CD4-positive, alpha-beta memory T cell (primary cell): ENCODE results near the gene VPS37C. TPM values are rescaled to one million over a fixed set of nuclear protein-coding genes. Genes with fewer than 3 reads are reported as not detected.

Experiments
- CTCF ChIA-PET: fragments of 350-600 bp; sonication (Branson Sonifier 250); formaldehyde crosslinking; loops from one replicate; lab custom pipeline; 2021; ENCODE audit warnings: inconsistent platforms; ENCODE audit not compliant: partially characterized antibody; lab: Charles Lee
- POLR2A ChIA-PET: fragments of 350-600 bp; sonication (Branson Sonifier 250); formaldehyde crosslinking; loops from one replicate; lab custom pipeline; 2021; ENCODE audit not compliant: partially characterized antibody; lab: Charles Lee
- DNase-seq, 5 donors: peaks; one replicate each; pipeline versions ENCODE4 v3.0.0 to v3.0.0-alpha.2; 2020 to 2022; ENCODE audit warnings: mixed read lengths in 1 of 5
- H3K27ac ChIP-seq: one replicate; pipeline ENCODE4 v1.7.0; 2013; ENCODE audit warnings: low read depth, low read length
- H3K27me3 ChIP-seq: 2 replicates; pipeline ENCODE4 v1.7.0; 2013; ENCODE audit warnings: mild to moderate bottlenecking, low read length, moderate library complexity; ENCODE audit not compliant: insufficient read depth
- H3K36me3 ChIP-seq: 2 replicates; pipeline ENCODE4 v1.7.0; 2013; ENCODE audit warnings: mild to moderate bottlenecking, low read length, moderate library complexity; ENCODE audit not compliant: insufficient read depth
- H3K4me1 ChIP-seq: 2 replicates; pipeline ENCODE4 v1.7.0; 2013; ENCODE audit warnings: mild to moderate bottlenecking, low read length, moderate library complexity; ENCODE audit not compliant: insufficient read depth
- H3K4me3 ChIP-seq, 2 donors: one replicate each; pipeline ENCODE4 v1.7.0; 2013; ENCODE audit warnings: low read length in 2 of 2, mild to moderate bottlenecking in 1 of 2
- H3K9me3 ChIP-seq, 2 donors: one replicate each; pipeline ENCODE4 v1.7.0; 2013; ENCODE audit warnings: low read length in 2 of 2, control low read depth in 1 of 2; ENCODE audit not compliant: control insufficient read depth in 1 of 2
- H3K27ac Mint-ChIP-seq, 7 donors: one replicate each; pipeline ENCODE4 v1.8.0; 2020 to 2021; ENCODE audit warnings: mixed read lengths in 7 of 7, mild to moderate bottlenecking in 6 of 7, inconsistent platforms in 3 of 7, moderate library complexity in 3 of 7
- H3K27me3 Mint-ChIP-seq, 2 donors: one replicate each; pipeline ENCODE4 v1.8.0; 2020 to 2021; ENCODE audit warnings: mixed read lengths in 2 of 2
- H3K36me3 Mint-ChIP-seq, 2 donors: one replicate each; pipeline ENCODE4 v1.8.0; 2020 to 2021; ENCODE audit warnings: mixed read lengths in 2 of 2, inconsistent platforms in 1 of 2, mild to moderate bottlenecking in 1 of 2
- H3K4me1 Mint-ChIP-seq, 4 donors: one replicate each; pipeline ENCODE4 v1.8.0; 2020 to 2021; ENCODE audit warnings: mixed read lengths in 4 of 4, mild to moderate bottlenecking in 1 of 4
- H3K4me3 Mint-ChIP-seq, 8 donors: one replicate each; pipeline ENCODE4 v1.8.0; 2020 to 2021; ENCODE audit warnings: mixed read lengths in 8 of 8, mild to moderate bottlenecking in 7 of 8, moderate library complexity in 6 of 8, inconsistent platforms in 3 of 8
- H3K9me3 Mint-ChIP-seq, 8 donors: one replicate each; pipeline ENCODE4 v1.8.0; 2020 to 2021; ENCODE audit warnings: mixed read lengths in 8 of 8, mild to moderate bottlenecking in 5 of 8, inconsistent platforms in 3 of 8, moderate library complexity in 1 of 8
- intact Hi-C: fragments of 100-400 bp; cut with micrococcal nuclease; formaldehyde crosslinking; loops from one replicate; pipeline ENCODE4 v1.15.1; 2023
- polyA plus RNA-seq, 2 donors: library from polyadenylated mRNA; unstranded; fragments of 300-500 nt; fragmentation: Illumina TruSeq; gene quantifications; one replicate each; pipeline ENCODE4 v1.2.3, GENCODE V29; 2021
- total RNA-seq, 2 experiments: library from RNA; stranded (reverse); gene quantifications; one replicate each; pipeline ENCODE4 v1.2.3, GENCODE V29; 2021

The VPS37C gene
- total and polyA plus RNA-seq, 4 experiments from 2014 or later, result 0.25 to 7.9 (median 4.1) TPM

GRCh38 chr11:61110255-61111049 is 50.8 kb downstream of the VPS37C start:
- DNase-seq, result peak; percentile 50 to 76 (median 63)
- H3K27me3 ChIP-seq, result no peaks in the 10 kb centered on the region
- peaks cover 59% of the 10 kb centered on the region for H3K36me3 ChIP-seq
- POLR2A ChIA-PET, result interaction anchor here (0.7 to 10.3 kb wide), 20 partner anchors 8 to 196 kb away, joined by 3 to 173 read pairs (median 21); partner anchors contain the start of genes CD5 and TMEM109
- H3K27me3 Mint-ChIP-seq, result no peaks in the 10 kb centered on the region
- H3K27ac Mint-ChIP-seq, result peak overlapping the region in 5 of 7 donors; percentile 78 to 98 (median 89)
- H3K4me3 Mint-ChIP-seq, result peak overlapping the region in 5 of 8 donors; percentile 10 to 75 (median 68)
- peak overlapping the region; percentile 100 for H3K27ac ChIP-seq
- no peak overlapping the region for H3K4me3 ChIP-seq
- peaks cover 0 to 100% (median 80%) of the 10 kb centered on the region in 4 donors for H3K4me1 Mint-ChIP-seq
- peaks cover 41 to 86% of the 10 kb centered on the region in 2 donors for H3K36me3 Mint-ChIP-seq
- H3K9me3 ChIP-seq, result no peaks in the 10 kb centered on the region
- CTCF ChIA-PET, result interaction anchor here (0.5 to 5.5 kb wide), 8 partner anchors 18 to 124 kb away, joined by 3 to 55 read pairs (median 6); no protein-coding TSS in a partner anchor
- H3K4me1 ChIP-seq, result peaks cover 100% of the 10 kb centered on the region
- no peaks in the 10 kb centered on the region for H3K9me3 Mint-ChIP-seq
- intact Hi-C loops, result loop anchor here (1.0 to 5.0 kb wide), 3 partner anchors 8 to 123 kb away; partner anchors contain the start of gene CD5

GRCh38 chr11:61109671-61110070 is 51.6 kb downstream of the VPS37C start:
- peaks cover 60% of the 10 kb centered on the region for H3K36me3 ChIP-seq
- intact Hi-C loops, result loop anchor here (5.0 kb wide), 2 partner anchors 32 to 122 kb away; no protein-coding TSS in a partner anchor
- H3K9me3 ChIP-seq, result no peaks in the 10 kb centered on the region
- no peak overlapping the region for H3K4me3 ChIP-seq
- POLR2A ChIA-PET, result interaction anchor here (0.6 to 10.3 kb wide), 16 partner anchors 7 to 129 kb away, joined by 3 to 173 read pairs (median 41); partner anchors contain the start of gene CD5
- H3K27me3 ChIP-seq, result no peaks in the 10 kb centered on the region
- H3K27ac ChIP-seq, result peak overlapping the region; percentile 100
- H3K27ac Mint-ChIP-seq, result peak overlapping the region in 5 of 7 donors; percentile 78 to 98 (median 89)
- no peaks in the 10 kb centered on the region for H3K27me3 Mint-ChIP-seq
- H3K36me3 Mint-ChIP-seq, result peaks cover 33 to 82% of the 10 kb centered on the region in 2 donors
- H3K9me3 Mint-ChIP-seq, result no peaks in the 10 kb centered on the region
- CTCF ChIA-PET, result interaction anchor here (0.9 to 4.5 kb wide), 3 partner anchors 22 to 68 kb away, joined by 3 to 55 read pairs (median 19); no protein-coding TSS in a partner anchor
- peaks cover 0 to 99% (median 77%) of the 10 kb centered on the region in 4 donors for H3K4me1 Mint-ChIP-seq
- H3K4me1 ChIP-seq, result peaks cover 100% of the 10 kb centered on the region
- H3K4me3 Mint-ChIP-seq, result peak overlapping the region in 4 of 8 donors; percentile 6 to 71 (median 40)
- peak in 1 of 5 donors; percentile 6 for DNase-seq

- peaks cover 0 to 99% (median 75%) of the 10 kb centered on the region in 4 donors for H3K4me1 Mint-ChIP-seq
- ChIA-PET CTCF (interaction anchor here (1.0 to 4.0 kb wide), 2 partner anchors 20 to 67 kb away, joined by 3 to 19 read pairs; no protein-coding TSS in a partner anchor), POLR2A (interaction anchor here (0.6 to 10.3 kb wide), 14 partner anchors 12 to 128 kb away, joined by 3 to 173 read pairs (median 41); no protein-coding TSS in a partner anchor)
- H3K27me3 ChIP-seq, result no peaks in the 10 kb centered on the region
- peaks cover 32 to 84% of the 10 kb centered on the region in 2 donors for H3K36me3 Mint-ChIP-seq
- H3K9me3 Mint-ChIP-seq, result no peaks in the 10 kb centered on the region
- peak in 1 of 5 donors; percentile 2 for DNase-seq
- H3K9me3 ChIP-seq, result no peaks in the 10 kb centered on the region
- H3K27ac Mint-ChIP-seq, result peak overlapping the region in 5 of 7 donors; percentile 78 to 98 (median 89)
- peak overlapping the region; percentile 100 for H3K27ac ChIP-seq
- no peaks in the 10 kb centered on the region for H3K27me3 Mint-ChIP-seq
- peak overlapping the region in 5 of 8 donors; percentile 21 to 71 (median 58) for H3K4me3 Mint-ChIP-seq
- H3K4me1 ChIP-seq, result peaks cover 100% of the 10 kb centered on the region
- peaks cover 57% of the 10 kb centered on the region for H3K36me3 ChIP-seq
- intact Hi-C loops, result no loop called here
- no peak overlapping the region for H3K4me3 ChIP-seq
These were observed 52.2 kb downstream of the VPS37C start for GRCh38 chr11:61108847-61109585.

GRCh38 chr11:61107888-61108287 is 53.3 kb downstream of the VPS37C start:
- Histone ChIP-seq H3K4me1 (peaks cover 91% of the 10 kb centered on the region), H3K9me3 (no peaks in the 10 kb centered on the region), H3K36me3 (peaks cover 49% of the 10 kb centered on the region), H3K27ac (peak overlapping the region; percentile 100), H3K4me3 (no peak overlapping the region), H3K27me3 (no peaks in the 10 kb centered on the region)
- ChIA-PET POLR2A (interaction anchor here (0.7 to 5.2 kb wide), 23 partner anchors 9 to 129 kb away, joined by 3 to 99 read pairs (median 6); partner anchors contain the start of gene VPS37C), CTCF (interaction anchor here (0.8 to 1.5 kb wide), 6 partner anchors 8 to 138 kb away, joined by 3 to 4 read pairs (median 3); no protein-coding TSS in a partner anchor)
- H3K27me3 Mint-ChIP-seq, result no peaks in the 10 kb centered on the region
- peak overlapping the region in 5 of 8 donors; percentile 26 to 76 (median 52) for H3K4me3 Mint-ChIP-seq
- H3K4me1 Mint-ChIP-seq, result peaks cover 0 to 97% (median 70%) of the 10 kb centered on the region in 4 donors
- H3K36me3 Mint-ChIP-seq, result peaks cover 33 to 84% of the 10 kb centered on the region in 2 donors
- intact Hi-C loops, result no loop called here
- peak overlapping the region in 5 of 7 donors; percentile 87 to 98 (median 91) for H3K27ac Mint-ChIP-seq
- DNase-seq, result peak in 1 of 5 donors; percentile 9
- H3K9me3 Mint-ChIP-seq, result peaks cover 0 to 3% (median 0%) of the 10 kb centered on the region in 8 donors

DNA sequence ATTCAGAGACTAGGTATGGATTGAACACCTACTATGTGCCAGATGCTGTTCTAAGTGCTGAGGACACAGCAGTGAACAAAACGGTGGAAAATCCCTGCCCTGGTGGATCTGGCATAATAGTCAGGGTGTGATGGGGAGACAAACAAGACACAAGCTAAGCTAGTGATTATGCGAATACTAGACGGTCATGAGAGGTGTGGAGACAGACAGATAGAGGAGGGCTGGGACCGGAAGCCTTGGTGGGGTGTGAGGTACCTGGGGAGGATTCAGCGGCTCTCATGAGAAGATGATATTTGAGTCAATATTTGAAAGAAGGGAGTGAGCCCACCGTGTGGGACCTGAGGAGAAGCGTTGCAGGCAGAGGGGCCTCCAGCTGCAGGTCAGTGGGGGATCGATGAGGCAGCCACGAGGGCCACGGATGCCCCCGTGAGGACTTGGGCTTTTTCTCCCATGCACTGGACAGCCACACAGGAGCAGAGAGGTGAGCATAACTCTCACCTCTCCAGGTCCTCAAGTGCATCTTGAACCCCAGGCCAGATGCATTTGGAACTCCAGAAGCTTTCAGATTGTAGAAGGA is 54.2 kb downstream of the VPS37C start:
- CTCF ChIA-PET, result interaction anchor here (0.6 to 1.6 kb wide), 7 partner anchors 9 to 137 kb away, joined by 3 to 5 read pairs (median 3); no protein-coding TSS in a partner anchor

GRCh38 chr11:61106296-61106695 is 54.9 kb downstream of the VPS37C start:
- peaks cover 85% of the 10 kb centered on the region for H3K4me1 ChIP-seq
- peak in 1 of 5 donors; percentile 1 for DNase-seq
- Mint-ChIP-seq H3K36me3 (peaks cover 23 to 78% of the 10 kb centered on the region in 2 donors), H3K4me3 (peak overlapping the region in 2 of 8 donors; percentile 68 to 84), H3K4me1 (peaks cover 0 to 81% (median 55%) of the 10 kb centered on the region in 4 donors), H3K27ac (peak overlapping the region in 5 of 7 donors; percentile 87 to 98 (median 91)), H3K9me3 (peaks cover 0 to 3% (median 0%) of the 10 kb centered on the region in 8 donors), H3K27me3 (no peaks in the 10 kb centered on the region)
- H3K36me3 ChIP-seq, result peaks cover 45% of the 10 kb centered on the region
- no peaks in the 10 kb centered on the region for H3K9me3 ChIP-seq
- CTCF ChIA-PET, result interaction anchor here (0.6 to 1.6 kb wide), 5 partner anchors 7 to 30 kb away, joined by 3 to 5 read pairs (median 3); no protein-coding TSS in a partner anchor
- H3K4me3 ChIP-seq, result peak overlapping the region in 1 of 2 donors; percentile 26
- H3K27me3 ChIP-seq, result no peaks in the 10 kb centered on the region
- H3K27ac ChIP-seq, result peak overlapping the region; percentile 100
- POLR2A ChIA-PET, result interaction anchor here (0.5 to 5.2 kb wide), 27 partner anchors 8 to 1654 kb away, joined by 3 to 99 read pairs (median 6); partner anchors contain the start of gene TMEM109
- intact Hi-C loops, result no loop called here

More for the DNA sequence above, 54.2 kb downstream of the VPS37C start:
- Mint-ChIP-seq H3K36me3 (peaks cover 30 to 84% of the 10 kb centered on the region in 2 donors), H3K27ac (peak overlapping the region in 5 of 7 donors; percentile 87 to 98 (median 91)), H3K9me3 (peaks cover 0 to 3% (median 0%) of the 10 kb centered on the region in 8 donors), H3K27me3 (no peaks in the 10 kb centered on the region), H3K4me3 (peak overlapping the region in 2 of 8 donors; percentile 68 to 84), H3K4me1 (peaks cover 0 to 88% (median 62%) of the 10 kb centered on the region in 4 donors)
- Histone ChIP-seq H3K4me1 (peaks cover 85% of the 10 kb centered on the region), H3K36me3 (peaks cover 45% of the 10 kb centered on the region), H3K4me3 (peak overlapping the region in 1 of 2 donors; percentile 26), H3K27me3 (no peaks in the 10 kb centered on the region), H3K9me3 (no peaks in the 10 kb centered on the region), H3K27ac (peak overlapping the region; percentile 100)
- intact Hi-C loops, result no loop called here
- DNase-seq, result peak in 2 of 5 donors; percentile 26 to 64
- POLR2A ChIA-PET, result interaction anchor here (0.5 to 5.2 kb wide), 28 partner anchors 7 to 1653 kb away, joined by 3 to 99 read pairs (median 6); partner anchors contain the start of gene TMEM109
